Osteocyte (in vitro differentiated cells): ENCODE data around the gene DAAM1. TPM values are rescaled to one million over a fixed set of nuclear protein-coding genes. Genes with fewer than 3 reads are reported as not detected.

ENCODE experiments used
- DNase-seq: peaks from one replicate; pipeline ENCODE4 v3.0.0; 2021; ENCODE audit warnings: mixed read lengths; ENCODE audit not compliant: unreplicated experiment; ENCODE audit errors: extremely low spot score
- H3K27ac Mint-ChIP-seq: one replicate; pipeline ENCODE4 v1.8.0; 2021; ENCODE audit warnings: mild to moderate bottlenecking, mixed read lengths; ENCODE audit not compliant: unreplicated experiment
- H3K27me3 Mint-ChIP-seq: one replicate; pipeline ENCODE4 v1.8.0; 2021; ENCODE audit warnings: mixed read lengths; ENCODE audit not compliant: unreplicated experiment
- H3K36me3 Mint-ChIP-seq: one replicate; pipeline ENCODE4 v1.8.0; 2021; ENCODE audit warnings: mixed read lengths; ENCODE audit not compliant: unreplicated experiment
- H3K4me1 Mint-ChIP-seq: one replicate; pipeline ENCODE4 v1.8.0; 2021; ENCODE audit warnings: mixed read lengths; ENCODE audit not compliant: unreplicated experiment
- H3K4me3 Mint-ChIP-seq: one replicate; pipeline ENCODE4 v1.8.0; 2021; ENCODE audit warnings: mild to moderate bottlenecking, moderate library complexity, mixed read lengths; ENCODE audit not compliant: unreplicated experiment
- H3K9me3 Mint-ChIP-seq: one replicate; pipeline ENCODE4 v1.8.0; 2021; ENCODE audit warnings: mixed read lengths; ENCODE audit not compliant: unreplicated experiment
- total RNA-seq: library from RNA; stranded (reverse); gene quantifications from 2 replicates; pipeline ENCODE4 v1.2.1, GENCODE V29; 2021
- TF ChIP-seq, protein P1 (sequence below): fragments of 200-600 bp; sonication (generic); IDR thresholded peaks from 2 replicates; pipeline ENCODE4 v1.5.0; 2021; ENCODE audit warnings: antibody characterized with exemption, mild to moderate bottlenecking, moderate library complexity

The DAAM1 gene
- total RNA-seq, 1 donor from 2014 or later = 22.8 TPM

GRCh38 chr14:59267046-59267445, 78.6 kb downstream of the DAAM1 start:
- Mint-ChIP-seq H3K9me3 (no peaks in the 10 kb centered on the region), H3K27me3 (no peaks in the 10 kb centered on the region), H3K27ac (no peak overlapping the region), H3K36me3 (peaks cover 23% of the 10 kb centered on the region), H3K4me1 (peaks cover 24% of the 10 kb centered on the region), H3K4me3 (no peak overlapping the region)
- TF ChIP-seq, protein P1, sequence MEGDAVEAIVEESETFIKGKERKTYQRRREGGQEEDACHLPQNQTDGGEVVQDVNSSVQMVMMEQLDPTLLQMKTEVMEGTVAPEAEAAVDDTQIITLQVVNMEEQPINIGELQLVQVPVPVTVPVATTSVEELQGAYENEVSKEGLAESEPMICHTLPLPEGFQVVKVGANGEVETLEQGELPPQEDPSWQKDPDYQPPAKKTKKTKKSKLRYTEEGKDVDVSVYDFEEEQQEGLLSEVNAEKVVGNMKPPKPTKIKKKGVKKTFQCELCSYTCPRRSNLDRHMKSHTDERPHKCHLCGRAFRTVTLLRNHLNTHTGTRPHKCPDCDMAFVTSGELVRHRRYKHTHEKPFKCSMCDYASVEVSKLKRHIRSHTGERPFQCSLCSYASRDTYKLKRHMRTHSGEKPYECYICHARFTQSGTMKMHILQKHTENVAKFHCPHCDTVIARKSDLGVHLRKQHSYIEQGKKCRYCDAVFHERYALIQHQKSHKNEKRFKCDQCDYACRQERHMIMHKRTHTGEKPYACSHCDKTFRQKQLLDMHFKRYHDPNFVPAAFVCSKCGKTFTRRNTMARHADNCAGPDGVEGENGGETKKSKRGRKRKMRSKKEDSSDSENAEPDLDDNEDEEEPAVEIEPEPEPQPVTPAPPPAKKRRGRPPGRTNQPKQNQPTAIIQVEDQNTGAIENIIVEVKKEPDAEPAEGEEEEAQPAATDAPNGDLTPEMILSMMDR = no peak
- no peak for DNase-seq

DNA sequence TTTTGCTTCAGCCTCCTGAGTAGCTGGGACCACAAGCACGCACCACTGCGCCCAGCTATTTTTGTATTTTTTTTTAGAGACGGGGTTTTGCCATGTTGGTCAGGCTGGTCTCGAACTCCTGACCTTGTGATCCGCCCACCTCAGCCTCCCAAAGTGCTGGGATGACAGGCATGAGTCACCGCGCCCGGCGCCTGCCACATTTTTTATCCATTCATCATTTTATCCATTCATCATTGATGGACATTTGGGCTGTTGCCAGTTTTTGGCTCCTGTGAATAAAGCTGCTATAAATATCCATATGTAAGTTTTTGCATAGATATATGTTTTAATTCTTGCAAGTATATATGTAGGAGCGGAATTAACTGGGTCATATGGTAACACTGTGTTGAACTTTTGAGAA, 79.5 kb downstream of the DAAM1 start:
- TF ChIP-seq, protein P1 = no peak
- DNase-seq = no peak
- peak overlapping the region; percentile 14 for H3K27ac Mint-ChIP-seq
- H3K27me3 Mint-ChIP-seq = no peaks in the 10 kb centered on the region
- peaks cover 25% of the 10 kb centered on the region for H3K4me1 Mint-ChIP-seq
- H3K9me3 Mint-ChIP-seq = no peaks in the 10 kb centered on the region
- H3K36me3 Mint-ChIP-seq = peaks cover 23% of the 10 kb centered on the region
- H3K4me3 Mint-ChIP-seq = no peak overlapping the region

DNA sequence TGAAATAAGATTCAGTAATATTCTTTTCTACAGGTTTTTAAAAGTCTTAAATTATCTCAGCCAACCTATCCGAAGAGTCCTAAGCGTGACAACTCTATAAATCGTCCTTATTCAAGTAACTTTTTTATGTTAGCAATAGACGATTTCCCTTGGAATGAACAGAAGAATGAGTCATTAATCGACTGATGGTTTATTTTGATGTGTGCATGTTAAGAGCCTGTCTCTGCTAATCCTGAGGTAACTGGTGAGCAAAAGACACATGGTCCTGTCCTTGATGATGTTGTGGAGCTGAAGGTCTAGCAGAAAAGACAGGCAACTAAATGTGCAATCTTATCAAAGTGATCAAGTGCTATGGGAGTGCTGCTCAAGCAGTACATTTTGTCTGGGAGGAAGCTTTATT, 80.4 kb downstream of the DAAM1 start:
- no peak overlapping the region for H3K27ac Mint-ChIP-seq
- no peaks in the 10 kb centered on the region for H3K27me3 Mint-ChIP-seq
- H3K4me3 Mint-ChIP-seq = no peak overlapping the region
- peaks cover 27% of the 10 kb centered on the region for H3K4me1 Mint-ChIP-seq
- peaks cover 23% of the 10 kb centered on the region for H3K36me3 Mint-ChIP-seq
- no peaks in the 10 kb centered on the region for H3K9me3 Mint-ChIP-seq
- no peak for DNase-seq
- TF ChIP-seq, protein P1 = no peak

GRCh38 chr14:59269466-59269865, 81.0 kb downstream of the DAAM1 start:
- TF ChIP-seq, protein P1 = no peak
- Mint-ChIP-seq H3K27me3 (no peaks in the 10 kb centered on the region), H3K4me3 (no peak overlapping the region), H3K4me1 (peaks cover 30% of the 10 kb centered on the region), H3K9me3 (no peaks in the 10 kb centered on the region), H3K27ac (no peak overlapping the region), H3K36me3 (peaks cover 21% of the 10 kb centered on the region)
- no peak for DNase-seq

- no peak overlapping the region for H3K27ac Mint-ChIP-seq
- TF ChIP-seq, protein P1 = no peak
- peaks cover 48% of the 10 kb centered on the region for H3K4me1 Mint-ChIP-seq
- no peaks in the 10 kb centered on the region for H3K9me3 Mint-ChIP-seq
- no peak overlapping the region for H3K4me3 Mint-ChIP-seq
- H3K27me3 Mint-ChIP-seq = no peaks in the 10 kb centered on the region
- no peak for DNase-seq
- peaks cover 8% of the 10 kb centered on the region for H3K36me3 Mint-ChIP-seq
Measured at GRCh38 chr14:59271256-59271655, 82.8 kb downstream of the DAAM1 start.
